Upper lobe of left lung (tissue), 6 donors: ENCODE data around the gene IRF5. TPM values are rescaled to one million over a fixed set of nuclear protein-coding genes. Genes with fewer than 3 reads are reported as not detected.
"Not testable (repeated sequence)": the region's sequence is repeated elsewhere in the genome, so short reads cannot be mapped to it uniquely, and the experiment has no call there.

Experiments
- ATAC-seq, 2 donors: fragments of 200-7000 bp; cut with Tn5 transposase; one replicate each; pipeline ENCODE4 v1.9.1; 2022; ENCODE audit warnings: mild to moderate bottlenecking in 2 of 2, moderate library complexity in 2 of 2; ENCODE audit not compliant: low FRiP score in 2 of 2
- DNase-seq, 2 donors: peaks; one replicate each; pipeline ENCODE4 v3.0.0-alpha.2; 2019 to 2020
- H3K27ac ChIP-seq, 4 donors: fragments of 200-600 bp; sonication (generic); one replicate each; pipeline ENCODE4 v1.5.1; 2016 to 2019
- H3K27me3 ChIP-seq, 4 donors: fragments of 200-600 bp; sonication (generic); one replicate each; pipeline ENCODE4 v1.5.1; 2017 to 2019
- H3K36me3 ChIP-seq, 4 donors: fragments of 200-600 bp; sonication (generic); one replicate each; pipeline ENCODE4 v1.5.1; 2016 to 2019
- H3K4me1 ChIP-seq, 4 donors: fragments of 200-600 bp; sonication (generic); one replicate each; pipeline ENCODE4 v1.5.1; 2018 to 2019
- H3K4me3 ChIP-seq, 4 donors: fragments of 200-600 bp; sonication (generic); one replicate each; pipeline ENCODE4 v1.5.1; 2017 to 2019; ENCODE audit warnings: mild to moderate bottlenecking in 2 of 4, moderate library complexity in 1 of 4
- H3K9me3 ChIP-seq, 4 donors: fragments of 200-600 bp; sonication (generic); one replicate each; pipeline ENCODE4 v1.5.1; 2018 to 2019
- EP300 ChIP-seq, 4 donors: sonication (generic); formaldehyde crosslinking; IDR thresholded peaks; one replicate each; pipeline ENCODE4 v1.5.1; 2017; ENCODE audit warnings: antibody characterized with exemption in 4 of 4, control low read depth in 2 of 4
- POLR2A ChIP-seq, 4 donors: fragments of 450-650 bp; IDR thresholded peaks; one replicate each; pipeline ENCODE4 v1.5.1; 2016 to 2017; ENCODE audit warnings: antibody characterized with exemption in 4 of 4, mild to moderate bottlenecking in 2 of 4
- POLR2AphosphoS5 ChIP-seq, 2 donors: sonication (generic); formaldehyde crosslinking; IDR thresholded peaks; one replicate each; pipeline ENCODE4 v1.5.1; 2017; ENCODE audit warnings: antibody characterized with exemption in 2 of 2
- WGBS, 2 donors: methylation state at CpG; one replicate each; pipeline ENCODE4 v1.1.5; 2017 to 2018; 5-methylcytosine and 5-hydroxymethylcytosine counted together
- total RNA-seq, 6 donors: library from RNA; depleted of rRNA in 4 of 6; stranded (reverse); fragments of >200 nt in 4 of 6; gene quantifications; one replicate each; pipeline versions ENCODE4 v1.1.0 to v1.2.1, GENCODE V29; 2016 to 2021
- TF ChIP-seq, protein P1 (sequence below), 6 experiments: fragments of 450-650 bp in 4 of 6; fragments of 200-600 bp in 2 of 6; sonication (generic) in 2 of 6; IDR thresholded peaks; one replicate each; pipeline ENCODE4 v1.5.1; 2016 to 2019; ENCODE audit warnings: antibody characterized with exemption in 6 of 6
- donor health status: DM: no; HTN: no; CAD: no; lungs with moderate emphysema.
- donor health status: DM: no; HTN: yes; CAD: no; lungs with severe emphysema.

The IRF5 gene
- total RNA-seq, 6 donors from 2014 or later: 10.7 to 83.8 (median 45.8) TPM

DNA sequence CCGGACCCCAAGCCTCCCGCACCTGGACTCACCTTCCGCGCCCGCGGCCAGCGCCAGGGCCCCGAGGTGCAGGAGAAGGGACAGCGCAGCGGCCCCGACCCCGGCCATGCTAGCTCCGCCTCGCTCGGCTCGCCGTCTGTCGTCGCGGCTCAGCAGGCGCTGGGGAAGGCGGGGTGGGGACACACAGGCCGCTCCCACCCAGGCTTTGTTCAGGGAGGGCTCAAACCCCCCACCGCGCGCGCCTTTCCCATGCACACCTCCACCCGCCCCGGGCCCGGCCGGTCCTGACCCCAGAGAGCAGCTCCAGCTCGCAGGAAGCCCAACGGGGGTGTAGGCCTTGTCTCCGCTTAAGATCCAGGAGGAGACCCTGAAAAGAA is 27.2 kb upstream of the IRF5 start, which contains the start of gene KCP:
KCP (minus strand) TSS at position 141 of the 377 bp plus-strand sequence; CDS start at position 108, 33 bp downstream.
- no peaks in the 10 kb centered on the region for H3K9me3 ChIP-seq
- H3K4me3 ChIP-seq: peak within 1 kb of the TSS in 3 of 4 donors; percentile 9 to 30 (median 28)
- peaks cover 0 to 38% (median 17%) of the 10 kb centered on the region in 4 donors for H3K27me3 ChIP-seq
- H3K4me1 ChIP-seq: peaks cover 15 to 23% (median 19%) of the 10 kb centered on the region in 4 donors
- WGBS, 2 donors: 35 to 44% methylated on average over 7 to 8 of the region's 34 CpGs
- TF ChIP-seq, protein P1, sequence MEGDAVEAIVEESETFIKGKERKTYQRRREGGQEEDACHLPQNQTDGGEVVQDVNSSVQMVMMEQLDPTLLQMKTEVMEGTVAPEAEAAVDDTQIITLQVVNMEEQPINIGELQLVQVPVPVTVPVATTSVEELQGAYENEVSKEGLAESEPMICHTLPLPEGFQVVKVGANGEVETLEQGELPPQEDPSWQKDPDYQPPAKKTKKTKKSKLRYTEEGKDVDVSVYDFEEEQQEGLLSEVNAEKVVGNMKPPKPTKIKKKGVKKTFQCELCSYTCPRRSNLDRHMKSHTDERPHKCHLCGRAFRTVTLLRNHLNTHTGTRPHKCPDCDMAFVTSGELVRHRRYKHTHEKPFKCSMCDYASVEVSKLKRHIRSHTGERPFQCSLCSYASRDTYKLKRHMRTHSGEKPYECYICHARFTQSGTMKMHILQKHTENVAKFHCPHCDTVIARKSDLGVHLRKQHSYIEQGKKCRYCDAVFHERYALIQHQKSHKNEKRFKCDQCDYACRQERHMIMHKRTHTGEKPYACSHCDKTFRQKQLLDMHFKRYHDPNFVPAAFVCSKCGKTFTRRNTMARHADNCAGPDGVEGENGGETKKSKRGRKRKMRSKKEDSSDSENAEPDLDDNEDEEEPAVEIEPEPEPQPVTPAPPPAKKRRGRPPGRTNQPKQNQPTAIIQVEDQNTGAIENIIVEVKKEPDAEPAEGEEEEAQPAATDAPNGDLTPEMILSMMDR (IDR thresholded peaks at IDR 0.05): no peak
- TF ChIP-seq POLR2AphosphoS5 (IDR thresholded peaks at IDR 0.05) (no peak), POLR2A (IDR thresholded peaks at IDR 0.05) (no peak), EP300 (IDR thresholded peaks at IDR 0.05) (no peak)
- ATAC-seq: peak in 1 of 2 donors; percentile 26
- DNase-seq: peak in 1 of 2 donors; percentile 84
- H3K36me3 ChIP-seq: no peaks in the 10 kb centered on the region
- no peak within 1 kb of the TSS for H3K27ac ChIP-seq

DNA sequence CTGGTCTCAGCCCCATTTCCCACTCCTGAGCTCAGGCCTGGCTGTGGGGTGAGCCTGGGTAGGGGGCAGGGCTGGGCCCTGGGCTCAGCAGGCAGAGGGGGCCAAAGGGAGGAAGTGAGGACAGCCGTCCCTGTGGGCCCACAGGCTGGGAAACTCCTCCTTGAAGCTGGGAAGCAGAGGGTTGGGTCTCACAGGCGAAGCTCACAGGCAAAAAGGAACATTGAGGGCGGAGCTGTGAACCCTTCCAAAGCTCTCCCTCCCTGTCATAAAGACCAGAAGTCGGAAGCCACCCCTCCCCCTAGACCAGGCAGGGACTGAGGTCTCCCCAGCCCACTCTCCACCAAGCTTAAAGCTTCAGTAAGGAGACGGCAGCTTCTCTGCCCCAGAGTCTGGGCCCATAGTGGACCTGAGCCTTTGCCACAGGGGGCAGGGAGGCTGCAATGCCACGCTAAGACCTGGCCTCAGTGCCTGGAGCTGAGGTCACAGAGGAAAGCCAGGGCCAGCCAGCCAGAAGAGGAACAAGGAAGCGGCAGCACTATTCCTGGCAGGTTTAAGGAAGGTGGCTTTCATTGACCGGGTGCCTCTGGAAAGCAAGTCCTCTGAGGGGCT is 26.2 kb upstream of the IRF5 start:
- WGBS, 2 donors: 40 to 57% methylated on average over 4 to 8 of the region's 8 CpGs
- Histone ChIP-seq H3K4me3 (no peak overlapping the region), H3K9me3 (no peaks in the 10 kb centered on the region), H3K27me3 (peaks cover 0 to 48% (median 21%) of the 10 kb centered on the region in 4 donors), H3K4me1 (peaks cover 20 to 31% (median 22%) of the 10 kb centered on the region in 4 donors), H3K36me3 (no peaks in the 10 kb centered on the region), H3K27ac (no peak overlapping the region)
- ATAC-seq (peak in 1 of 2 donors; percentile 43), DNase-seq (no peak)
- no peak for TF ChIP-seq POLR2AphosphoS5 (IDR thresholded peaks at IDR 0.05)
- no peak for TF ChIP-seq POLR2A (IDR thresholded peaks at IDR 0.05)
- TF ChIP-seq, protein P1 (IDR thresholded peaks at IDR 0.05): no peak
- no peak for TF ChIP-seq EP300 (IDR thresholded peaks at IDR 0.05)

DNA sequence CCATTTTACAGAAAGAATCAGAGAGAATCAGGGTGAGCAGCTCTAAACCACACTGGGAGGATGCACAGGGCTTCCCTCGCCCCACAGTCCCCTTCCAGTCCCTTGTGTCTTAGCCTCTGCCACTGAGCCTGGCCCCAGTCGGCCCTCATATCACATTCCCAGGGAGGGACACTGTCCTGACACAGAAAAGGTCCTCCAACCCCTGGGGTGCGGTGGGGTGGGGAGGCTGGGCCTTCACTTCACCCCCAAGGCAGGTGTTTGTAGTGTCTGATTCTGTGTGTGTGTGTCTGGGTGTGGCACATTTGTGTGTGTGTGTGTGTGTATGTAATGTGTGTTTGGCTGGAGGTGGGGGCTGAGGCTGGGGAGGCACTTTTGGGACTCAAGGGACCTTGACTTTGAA is 25.4 kb upstream of the IRF5 start:
- DNase-seq: no peak
- peaks cover 0 to 46% (median 21%) of the 10 kb centered on the region in 4 donors for H3K27me3 ChIP-seq
- no peak overlapping the region for H3K4me3 ChIP-seq

GRCh38 chr7:128912709-128913495 is 24.8 kb upstream of the IRF5 start:
- H3K27ac ChIP-seq, H3K4me3 ChIP-seq, H3K36me3 ChIP-seq, H3K9me3 ChIP-seq, DNase-seq, ATAC-seq: not testable (repeated sequence)
- H3K4me1 ChIP-seq: peaks cover 20 to 31% (median 22%) of the 10 kb centered on the region in 4 donors
- peaks cover 0 to 46% (median 21%) of the 10 kb centered on the region in 4 donors for H3K27me3 ChIP-seq
- 82 to 100% methylated on average over 1 to 3 of the region's 20 CpGs for WGBS, 2 donors

More for the DNA sequence above, 25.4 kb upstream of the IRF5 start:
- Histone ChIP-seq H3K27ac (no peak overlapping the region), H3K36me3 (no peaks in the 10 kb centered on the region), H3K4me1 (peaks cover 20 to 31% (median 22%) of the 10 kb centered on the region in 4 donors), H3K9me3 (no peaks in the 10 kb centered on the region)
- WGBS, 2 donors: 70 to 77% methylated on average over 2 to 3 of the region's 3 CpGs
- TF ChIP-seq POLR2A (IDR thresholded peaks at IDR 0.05) (no peak), POLR2AphosphoS5 (IDR thresholded peaks at IDR 0.05) (no peak), EP300 (IDR thresholded peaks at IDR 0.05) (no peak)
- TF ChIP-seq, protein P1 (IDR thresholded peaks at IDR 0.05): no peak
- ATAC-seq: no peak

GRCh38 chr7:128913870-128914565 is 23.7 kb upstream of the IRF5 start:
- ATAC-seq: no peak
- no peak overlapping the region for H3K4me3 ChIP-seq
- H3K9me3 ChIP-seq: no peaks in the 10 kb centered on the region
- no peaks in the 10 kb centered on the region for H3K36me3 ChIP-seq
- peaks cover 20 to 31% (median 22%) of the 10 kb centered on the region in 4 donors for H3K4me1 ChIP-seq
- H3K27ac ChIP-seq: no peak overlapping the region
- peaks cover 0 to 39% (median 21%) of the 10 kb centered on the region in 4 donors for H3K27me3 ChIP-seq
- TF ChIP-seq POLR2A (IDR thresholded peaks at IDR 0.05) (no peak), POLR2AphosphoS5 (IDR thresholded peaks at IDR 0.05) (no peak), EP300 (IDR thresholded peaks at IDR 0.05) (no peak)
- TF ChIP-seq, protein P1 (IDR thresholded peaks at IDR 0.05): no peak
- WGBS, 2 donors: 83 to 88% methylated on average over 4 to 6 of the region's 10 CpGs
- no peak for DNase-seq
